Neural crest cell (in vitro differentiated cells): Measurements from ENCODE around the gene CPNE5. TPM values are rescaled to one million over a fixed set of nuclear protein-coding genes. Genes with fewer than 3 reads are reported as not detected.

Source experiments
- DNase-seq: peaks from one replicate; pipeline ENCODE4 v3.0.0; 2021; ENCODE audit warnings: low read depth, mixed read lengths, low spot score
- H3K27ac Mint-ChIP-seq: one replicate; pipeline ENCODE4 v1.8.0; 2021; ENCODE audit warnings: mild to moderate bottlenecking, mixed read lengths; ENCODE audit not compliant: unreplicated experiment
- H3K27me3 Mint-ChIP-seq: 2 replicates; pipeline ENCODE4 v1.8.0; 2021; ENCODE audit warnings: low read depth, mild to moderate bottlenecking, mixed read lengths
- H3K36me3 Mint-ChIP-seq: 2 replicates; pipeline ENCODE4 v1.8.0; 2021; ENCODE audit warnings: low read depth, mild to moderate bottlenecking, mixed read lengths
- H3K4me1 Mint-ChIP-seq: 2 replicates; pipeline ENCODE4 v1.8.0; 2021; ENCODE audit warnings: mixed read lengths
- H3K4me3 Mint-ChIP-seq: one replicate; pipeline ENCODE4 v1.8.0; 2021; ENCODE audit warnings: mild to moderate bottlenecking, mixed read lengths
- H3K9me3 Mint-ChIP-seq: 2 replicates; pipeline ENCODE4 v1.8.0; 2021; ENCODE audit warnings: mixed read lengths
- CTCF ChIP-seq: fragments of 200-600 bp; sonication (generic); conservative IDR thresholded peaks from 2 replicates; pipeline ENCODE4 v1.5.0; 2021; ENCODE audit warnings: antibody characterized with exemption, mild to moderate bottlenecking
- total RNA-seq: library from RNA; stranded (reverse); gene quantifications from 2 replicates; pipeline ENCODE4 v1.2.1, GENCODE V29; 2021

Gene CPNE5
- total RNA-seq, 1 donor from 2014 or later = 0.54 TPM

- no peak for DNase-seq
- no peak for TF ChIP-seq CTCF
- no peaks in the 10 kb centered on the region for H3K27me3 Mint-ChIP-seq
- no peaks in the 10 kb centered on the region for H3K36me3 Mint-ChIP-seq
- H3K9me3 Mint-ChIP-seq = no peaks in the 10 kb centered on the region
- no peak overlapping the region for H3K27ac Mint-ChIP-seq
- no peak overlapping the region for H3K4me3 Mint-ChIP-seq
- peaks cover 37% of the 10 kb centered on the region for H3K4me1 Mint-ChIP-seq
These were observed 34.7 kb downstream of the CPNE5 start for GRCh38 chr6:36804563-36804962.

- H3K27me3 Mint-ChIP-seq = no peaks in the 10 kb centered on the region
- H3K27ac Mint-ChIP-seq = no peak overlapping the region
- TF ChIP-seq CTCF = no peak
- H3K4me3 Mint-ChIP-seq = no peak overlapping the region
- no peaks in the 10 kb centered on the region for H3K9me3 Mint-ChIP-seq
- peaks cover 33% of the 10 kb centered on the region for H3K4me1 Mint-ChIP-seq
- no peak for DNase-seq
- no peaks in the 10 kb centered on the region for H3K36me3 Mint-ChIP-seq
These were observed 35.3 kb downstream of the CPNE5 start for GRCh38 chr6:36803908-36804307.

GRCh38 chr6:36803482-36803881, 35.8 kb downstream of the CPNE5 start:
- H3K9me3 Mint-ChIP-seq = no peaks in the 10 kb centered on the region
- no peaks in the 10 kb centered on the region for H3K27me3 Mint-ChIP-seq
- peaks cover 33% of the 10 kb centered on the region for H3K4me1 Mint-ChIP-seq
- DNase-seq = no peak
- no peak for TF ChIP-seq CTCF
- H3K36me3 Mint-ChIP-seq = no peaks in the 10 kb centered on the region
- H3K4me3 Mint-ChIP-seq = no peak overlapping the region
- H3K27ac Mint-ChIP-seq = no peak overlapping the region

- Mint-ChIP-seq H3K9me3 (no peaks in the 10 kb centered on the region), H3K36me3 (no peaks in the 10 kb centered on the region), H3K4me1 (peaks cover 23% of the 10 kb centered on the region), H3K4me3 (no peak overlapping the region), H3K27ac (no peak overlapping the region), H3K27me3 (no peaks in the 10 kb centered on the region)
- no peak for TF ChIP-seq CTCF
- DNase-seq = no peak
These were observed 38.8 kb downstream of the CPNE5 start for GRCh38 chr6:36800223-36801076.

GRCh38 chr6:36798852-36799251, 40.4 kb downstream of the CPNE5 start:
- H3K9me3 Mint-ChIP-seq = no peaks in the 10 kb centered on the region
- H3K36me3 Mint-ChIP-seq = no peaks in the 10 kb centered on the region
- no peak for TF ChIP-seq CTCF
- H3K4me1 Mint-ChIP-seq = peaks cover 10% of the 10 kb centered on the region
- H3K27me3 Mint-ChIP-seq = no peaks in the 10 kb centered on the region
- no peak overlapping the region for H3K27ac Mint-ChIP-seq
- DNase-seq = no peak
- H3K4me3 Mint-ChIP-seq = no peak overlapping the region
